AG20443 (cell line): ENCODE data around the gene FHIP1A.
"Not testable (repeated sequence)": the region's sequence is repeated elsewhere in the genome, so short reads cannot be mapped to it uniquely, and the experiment has no call there.

Experiments
- DNase-seq: peaks from one replicate; pipeline ENCODE4 v3.0.0; 2012; ENCODE audit warnings: low spot score, mixed read lengths

The FHIP1A gene

GRCh38 chr4:151408630-151409469 lies at the start of gene FHIP1A:
TSS of gene FHIP1A (plus strand) at chr4:151409176. CDS start at chr4:151566260, 157,084 bp downstream.
- DNase-seq = peak; percentile 74

- no peak for DNase-seq
Measured at GRCh38 chr4:151359576-151359975, 49.4 kb upstream of the FHIP1A start.

- DNase-seq = no peak
Measured at GRCh38 chr4:151361126-151361525, 47.9 kb upstream of the FHIP1A start.

GRCh38 chr4:151361966-151362365 lies 47.0 kb upstream of the FHIP1A start:
- DNase-seq = no peak

- DNase-seq = peak; percentile 91
Measured at GRCh38 chr4:151362404-151363164, 46.4 kb upstream of the FHIP1A start.

GRCh38 chr4:151376540-151376939 lies 32.4 kb upstream of the FHIP1A start:
- no peak for DNase-seq

- DNase-seq = peak; percentile 68
Measured at GRCh38 chr4:151389311-151389710, 19.7 kb upstream of the FHIP1A start.

GRCh38 chr4:151389799-151390198 lies 19.2 kb upstream of the FHIP1A start:
- not testable (repeated sequence) for DNase-seq

- no peak for DNase-seq
Measured at GRCh38 chr4:151395873-151396272, 13.1 kb upstream of the FHIP1A start.

- no peak for DNase-seq
Measured at GRCh38 chr4:151400343-151400742, 8.6 kb upstream of the FHIP1A start.

GRCh38 chr4:151401739-151402138 lies 7.2 kb upstream of the FHIP1A start:
- DNase-seq = no peak

- DNase-seq = no peak
Measured at GRCh38 chr4:151402145-151402865, 6.7 kb upstream of the FHIP1A start.

GRCh38 chr4:151403656-151404055 lies 5.3 kb upstream of the FHIP1A start:
- DNase-seq = no peak

- not testable (repeated sequence) for DNase-seq
Measured at GRCh38 chr4:151404802-151405201, 4.2 kb upstream of the FHIP1A start.

- DNase-seq = no peak
Measured at GRCh38 chr4:151407018-151407417, 2.0 kb upstream of the FHIP1A start.

- peak; percentile 50 for DNase-seq
Measured at GRCh38 chr4:151407466-151408379, 1.3 kb upstream of the FHIP1A start.

GRCh38 chr4:151408380-151408629 lies 671 bp upstream of the FHIP1A start:
- DNase-seq = no peak

- DNase-seq = no peak
Measured at GRCh38 chr4:151409470-151410313, 716 bp downstream of the FHIP1A start.

- peak; percentile 46 for DNase-seq
Measured at GRCh38 chr4:151415978-151416377, 7.0 kb downstream of the FHIP1A start.

- DNase-seq = no peak
Measured at GRCh38 chr4:151417164-151417571, 8.2 kb downstream of the FHIP1A start.
